GM19043 (cell line): ENCODE results near the gene FILIP1L.

Source experiments
- ATAC-seq: cut with Tn5 transposase; IDR thresholded peaks from one replicate; pipeline ENCODE4 v1.9.1; 2021; ENCODE audit warnings: low read depth; ENCODE audit not compliant: unreplicated experiment

FILIP1L gene

GRCh38 chr3:100045696-100046095 is 68.6 kb downstream of the FILIP1L start:
- ATAC-seq: no peak

- peak; percentile 78 for ATAC-seq
Measured at GRCh38 chr3:100044369-100044768, 69.9 kb downstream of the FILIP1L start.

- ATAC-seq: no peak
Measured at GRCh38 chr3:100043271-100043670, 71.0 kb downstream of the FILIP1L start.

- ATAC-seq: no peak
Measured at GRCh38 chr3:100042166-100042981, 71.9 kb downstream of the FILIP1L start.

DNA sequence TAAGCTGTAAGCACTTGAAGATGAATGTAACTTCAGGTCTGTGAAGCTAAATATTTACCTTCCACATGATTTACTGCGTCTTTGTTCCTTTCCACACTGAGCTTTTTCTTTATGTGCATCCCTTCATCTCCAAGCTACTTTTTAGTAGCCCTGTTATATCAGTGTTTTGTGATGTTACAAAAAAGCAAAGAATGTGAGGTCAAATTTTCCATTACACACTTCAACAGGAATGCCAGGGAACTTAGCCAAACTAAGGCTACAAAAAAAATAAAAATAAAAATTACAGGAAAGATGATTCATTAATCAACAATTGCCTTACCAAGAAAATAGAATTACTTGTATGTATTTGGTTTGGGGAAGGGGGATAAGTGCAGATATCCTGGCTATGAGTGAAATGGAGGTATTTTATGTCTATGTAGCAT is 73.0 kb downstream of the FILIP1L start:
- no peak for ATAC-seq

GRCh38 chr3:100040451-100041225 is 73.7 kb downstream of the FILIP1L start:
- no peak for ATAC-seq

DNA sequence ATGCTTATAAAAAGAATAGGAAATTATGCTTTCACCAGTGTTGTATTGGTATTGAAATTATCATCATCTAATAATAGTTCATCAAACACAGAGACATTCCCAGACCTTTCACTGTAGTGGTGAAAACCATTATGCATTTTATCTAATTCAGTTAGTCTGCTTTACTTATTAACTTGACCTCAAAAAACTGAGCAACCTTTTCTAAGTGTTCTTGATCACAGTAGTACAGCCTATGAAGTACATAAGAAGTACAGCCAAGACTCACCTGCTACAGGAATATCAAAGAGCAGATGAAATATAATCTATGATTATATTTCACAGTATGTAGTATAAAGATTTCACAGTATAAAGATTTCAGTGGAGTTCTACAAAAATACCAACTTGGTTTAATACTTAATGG is 75.2 kb downstream of the FILIP1L start:
- ATAC-seq: no peak

DNA sequence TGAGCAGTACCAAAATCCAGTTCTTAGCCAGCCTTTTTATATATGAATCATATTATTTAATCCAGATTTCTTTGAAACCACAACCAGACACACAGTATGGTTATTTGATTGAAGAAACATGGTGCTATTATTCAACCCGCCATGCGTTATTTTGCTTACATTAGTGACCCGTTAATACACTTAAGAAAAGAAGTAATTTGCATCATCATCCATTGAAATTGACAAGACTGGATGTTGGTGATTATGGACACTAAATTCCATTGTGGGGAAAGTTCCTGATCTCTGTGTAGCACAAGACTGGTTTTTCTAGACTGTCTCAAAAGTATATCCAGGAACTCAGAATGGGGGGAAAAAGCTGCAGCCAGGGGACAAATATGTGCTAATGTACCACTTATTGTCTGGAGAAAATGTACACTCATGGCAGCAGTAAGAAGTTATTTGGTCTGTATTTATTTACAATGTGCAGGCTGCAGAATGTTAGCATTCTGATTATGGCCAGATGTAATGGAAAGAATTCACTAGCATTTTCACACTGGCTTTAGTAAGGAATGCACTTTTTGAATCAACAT is 80.3 kb downstream of the FILIP1L start:
- ATAC-seq: no peak

DNA sequence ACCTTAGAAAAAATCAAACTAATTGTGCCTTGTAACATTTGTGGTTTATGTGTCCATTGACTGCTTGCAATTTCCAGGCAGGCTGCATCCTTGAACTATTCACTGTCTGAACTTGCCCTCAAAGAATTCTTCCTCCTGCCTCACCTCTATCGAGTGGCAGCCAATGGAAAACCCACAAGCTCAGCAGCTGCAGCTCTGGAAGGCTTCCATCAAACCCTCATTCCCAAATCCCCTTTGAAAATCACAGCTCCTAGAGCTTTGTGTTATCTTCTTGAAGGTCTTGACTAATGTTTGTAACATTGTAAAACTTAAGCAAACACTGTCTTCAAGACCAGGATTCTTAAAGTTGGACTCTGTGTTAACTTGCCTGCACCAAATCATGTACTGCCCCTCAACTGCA is 81.1 kb downstream of the FILIP1L start:
- no peak for ATAC-seq

- no peak for ATAC-seq
Measured at GRCh38 chr3:100032243-100032642, 82.1 kb downstream of the FILIP1L start.

- ATAC-seq: no peak
Measured at GRCh38 chr3:100030914-100031425, 83.3 kb downstream of the FILIP1L start.

GRCh38 chr3:100030346-100030745 is 84.0 kb downstream of the FILIP1L start:
- no peak for ATAC-seq

DNA sequence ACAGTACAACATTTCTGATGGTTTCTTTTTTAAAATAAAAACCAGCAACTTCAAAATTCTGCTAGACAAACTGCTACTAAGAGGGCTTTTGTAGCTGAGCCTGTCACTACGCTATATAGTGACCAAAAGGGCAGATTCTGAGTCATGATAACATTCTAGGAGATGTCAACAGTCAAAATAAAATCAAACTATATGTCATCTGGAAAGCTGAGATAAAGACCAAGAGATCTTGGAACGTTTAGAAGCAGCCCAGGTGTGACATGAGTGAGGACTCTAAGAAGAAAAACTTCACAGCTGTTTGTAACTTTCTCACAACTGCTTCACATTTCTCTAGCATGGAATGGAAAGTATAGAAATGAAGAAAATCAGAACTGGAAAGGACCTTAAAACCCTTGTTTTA is 84.6 kb downstream of the FILIP1L start:
- no peak for ATAC-seq

- no peak for ATAC-seq
Measured at GRCh38 chr3:100029052-100029451, 85.2 kb downstream of the FILIP1L start.

GRCh38 chr3:100027321-100027720 is 87.0 kb downstream of the FILIP1L start:
- no peak for ATAC-seq

DNA sequence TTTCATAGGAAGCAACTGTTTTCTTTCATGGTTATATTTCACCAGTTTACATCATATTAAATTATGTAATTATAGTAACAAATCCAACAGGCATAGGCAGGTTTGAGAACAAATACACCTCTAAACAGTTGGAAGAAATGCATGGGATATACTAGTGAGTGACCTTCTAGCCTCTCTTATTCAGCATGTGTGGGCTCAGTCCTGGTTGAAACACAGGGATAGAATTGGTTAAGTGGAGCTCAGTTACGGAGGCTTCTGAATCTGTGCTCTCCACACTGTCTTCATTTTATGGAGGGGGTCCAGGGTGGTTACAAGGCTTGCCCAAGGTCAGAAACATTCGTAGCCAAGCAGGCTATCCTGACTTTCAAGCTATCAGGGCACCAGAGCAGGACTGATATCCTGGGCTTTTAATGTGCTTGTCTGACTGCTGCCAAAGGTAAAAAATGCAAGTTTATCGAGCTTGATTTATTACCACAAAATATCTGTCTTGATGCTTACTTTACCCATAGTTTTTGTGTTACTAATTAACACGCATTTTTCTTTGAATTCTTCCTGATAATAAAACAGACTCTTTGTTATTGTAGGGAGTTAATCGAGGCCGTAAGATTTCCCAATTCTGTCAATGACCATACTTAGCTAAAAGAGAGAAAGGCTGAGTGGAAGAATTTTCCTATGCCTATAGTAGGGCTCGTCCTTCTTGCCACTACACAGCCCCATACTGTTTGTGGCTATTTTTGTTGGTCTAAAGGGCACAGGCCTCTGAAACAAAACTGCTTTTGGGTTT is 89.6 kb downstream of the FILIP1L start:
- ATAC-seq: no peak

DNA sequence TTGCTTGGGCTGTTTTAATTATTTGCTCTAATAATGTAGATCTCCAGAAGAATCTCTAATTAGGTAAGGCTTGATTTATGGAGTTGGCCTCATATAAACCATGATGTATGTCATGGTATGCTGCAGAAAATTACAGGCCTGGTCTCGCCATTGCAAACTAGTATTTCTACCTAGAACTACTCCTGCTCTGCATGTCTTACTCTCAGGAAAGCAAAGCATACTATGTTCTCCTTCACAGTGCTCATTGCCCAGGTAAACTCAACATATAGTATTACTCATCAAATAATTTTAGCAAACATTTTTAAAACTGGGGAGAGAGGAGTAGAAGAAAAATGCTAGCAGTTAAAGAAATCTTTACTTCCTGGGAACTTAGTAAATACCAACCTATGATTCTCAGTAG is 90.7 kb downstream of the FILIP1L start:
- no peak for ATAC-seq

- ATAC-seq: no peak
Measured at GRCh38 chr3:100023150-100023549, 91.2 kb downstream of the FILIP1L start.

DNA sequence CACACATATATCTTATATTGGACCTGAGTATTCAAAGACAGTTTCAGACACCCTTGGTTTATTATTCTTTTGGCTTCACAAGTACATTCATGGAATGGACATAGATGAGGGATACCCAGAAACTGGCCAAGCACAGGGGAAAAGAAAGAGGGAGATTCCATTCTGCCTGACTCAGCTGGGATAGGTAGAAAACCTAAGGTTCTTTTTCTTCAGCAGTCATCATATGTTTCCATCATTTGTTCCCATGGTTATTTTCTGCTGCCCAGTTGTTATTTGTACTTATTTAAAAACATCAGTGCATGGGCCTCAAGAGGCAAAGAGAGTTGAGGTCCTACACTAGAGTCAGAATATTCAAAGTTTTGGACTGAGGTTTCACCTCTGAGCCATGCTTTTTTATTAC is 91.8 kb downstream of the FILIP1L start:
- ATAC-seq: no peak

DNA sequence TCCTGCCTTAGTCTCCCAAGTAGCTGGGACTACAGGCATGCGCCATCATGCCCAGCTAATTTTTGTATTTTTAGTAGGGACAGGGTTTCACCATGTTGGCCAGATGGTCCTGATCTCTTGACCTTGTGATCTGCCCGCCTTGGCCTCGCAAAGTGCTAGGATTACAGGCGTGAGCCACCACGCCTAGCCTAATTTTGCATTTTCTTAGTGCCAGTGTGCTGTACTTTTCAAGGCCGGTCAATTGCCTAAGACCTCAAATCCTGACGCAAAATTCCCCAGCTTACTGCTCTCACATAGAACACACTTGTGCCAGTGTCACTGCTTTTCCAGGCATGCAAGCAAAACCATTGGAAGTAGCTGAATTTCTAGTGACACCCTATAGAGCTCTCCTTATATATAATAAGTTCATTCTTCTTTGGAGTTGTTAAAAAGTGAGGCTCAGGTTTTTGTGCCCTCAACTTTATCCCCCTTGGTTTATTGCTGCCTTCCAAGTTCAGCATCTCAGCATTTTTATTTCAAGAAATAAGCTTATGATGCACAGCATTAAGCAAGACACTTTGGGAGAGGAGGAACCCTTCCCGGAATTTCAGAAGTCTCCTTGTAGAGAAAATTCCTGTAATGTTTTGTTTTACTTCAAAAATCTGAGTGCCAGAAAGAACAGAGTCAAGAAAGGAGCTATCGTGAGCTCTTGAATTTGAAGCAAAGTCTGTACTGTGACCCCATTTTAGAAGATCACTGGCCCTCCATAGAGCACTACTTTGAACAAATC is 93.2 kb downstream of the FILIP1L start:
- ATAC-seq: no peak
